ENCODE data around the gene MRPL27.

The MRPL27 gene

DNA sequence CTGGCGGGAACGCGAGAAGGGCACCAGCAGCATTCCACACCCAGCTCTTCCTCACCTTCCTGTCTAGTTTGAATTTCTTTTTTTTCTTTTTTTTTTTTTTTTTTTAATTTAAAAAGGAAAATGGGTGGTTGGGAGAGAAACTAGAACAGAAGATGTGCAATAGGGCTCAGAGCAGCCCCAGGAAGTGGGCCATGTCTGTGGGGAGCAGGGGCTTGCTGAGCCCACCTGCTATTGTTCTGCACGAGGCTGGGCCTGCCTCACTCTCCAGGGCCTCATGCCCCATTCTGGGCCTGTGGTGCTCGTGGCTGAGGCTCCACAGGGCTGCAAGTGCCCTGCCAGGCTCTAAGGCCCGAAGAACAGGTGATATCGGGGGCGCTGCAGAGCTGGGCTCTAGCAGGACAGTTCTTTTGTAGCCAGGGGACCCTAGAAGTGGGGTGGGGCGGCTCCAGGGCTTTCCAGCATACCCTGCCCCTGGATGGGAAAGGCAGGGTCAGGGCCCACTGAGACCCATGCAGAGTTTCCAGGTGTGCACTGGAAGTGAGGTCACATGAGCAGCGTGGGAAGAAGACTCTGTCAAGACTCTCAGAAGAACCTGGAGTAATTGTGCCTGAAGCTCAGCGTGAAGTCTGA, 12.4 kb downstream of the MRPL27 start:
- DNase-seq (ENCODE audit: low read depth in 2 of 2): no peak

DNA sequence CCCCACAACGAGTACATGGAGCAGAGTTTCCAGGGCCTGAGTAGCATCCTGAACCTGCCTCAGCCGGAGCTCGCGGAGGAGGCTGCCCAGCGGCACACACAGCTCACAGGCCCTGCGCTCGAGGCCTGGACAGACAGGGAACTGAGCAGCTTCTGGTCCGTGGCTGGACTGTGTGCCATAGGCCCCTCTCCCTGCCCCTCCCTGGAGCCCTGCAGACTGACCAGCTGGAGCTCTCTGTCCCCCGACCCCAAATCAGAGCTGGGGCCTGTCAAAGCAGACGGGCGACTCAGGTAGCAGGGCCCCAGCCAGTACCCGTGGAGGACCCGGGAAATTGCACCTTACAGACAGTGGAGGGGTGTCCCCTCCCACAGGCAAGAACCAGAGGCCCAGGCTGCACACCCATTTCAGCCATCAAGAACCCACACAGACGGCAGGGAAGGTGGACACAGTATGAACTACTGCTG, 13.0 kb downstream of the MRPL27 start:
- DNase-seq (ENCODE audit: low read depth in 2 of 2): no peak

DNA sequence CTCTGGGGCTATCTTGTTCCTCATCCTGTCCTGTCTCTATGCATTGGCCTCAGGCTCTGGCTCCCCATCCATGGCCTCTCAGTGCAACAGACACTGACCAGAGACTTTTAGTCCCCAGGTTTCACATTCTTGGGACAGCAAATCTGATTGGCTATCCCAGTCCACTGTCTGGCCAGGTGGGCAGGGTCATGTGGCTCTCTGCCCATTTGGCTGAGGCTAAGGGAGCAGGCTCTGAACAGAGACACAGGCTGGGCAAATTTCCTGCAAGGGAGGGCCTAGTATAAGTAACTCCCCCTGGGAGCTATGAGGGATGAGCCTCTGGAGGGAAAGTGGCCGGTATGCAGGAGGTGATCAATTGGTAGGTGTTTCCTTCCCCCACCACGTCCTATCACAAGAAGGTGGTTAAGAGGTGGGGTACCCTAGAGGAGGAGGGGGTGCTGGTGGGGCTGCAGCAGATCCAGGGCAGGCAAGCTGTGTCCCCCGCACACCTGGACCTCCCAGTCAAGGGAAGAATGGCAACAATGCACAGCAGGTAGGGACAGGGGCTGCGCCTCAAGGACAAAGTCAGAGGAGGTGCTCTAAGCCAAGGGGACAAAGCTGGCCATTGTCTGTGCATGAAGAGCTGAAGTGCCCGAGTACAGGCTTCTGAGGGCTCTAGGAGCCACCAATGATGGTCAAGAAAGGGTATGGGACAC, 13.8 kb downstream of the MRPL27 start:
- DNase-seq (ENCODE audit: low read depth in 2 of 2): no peak

DNA sequence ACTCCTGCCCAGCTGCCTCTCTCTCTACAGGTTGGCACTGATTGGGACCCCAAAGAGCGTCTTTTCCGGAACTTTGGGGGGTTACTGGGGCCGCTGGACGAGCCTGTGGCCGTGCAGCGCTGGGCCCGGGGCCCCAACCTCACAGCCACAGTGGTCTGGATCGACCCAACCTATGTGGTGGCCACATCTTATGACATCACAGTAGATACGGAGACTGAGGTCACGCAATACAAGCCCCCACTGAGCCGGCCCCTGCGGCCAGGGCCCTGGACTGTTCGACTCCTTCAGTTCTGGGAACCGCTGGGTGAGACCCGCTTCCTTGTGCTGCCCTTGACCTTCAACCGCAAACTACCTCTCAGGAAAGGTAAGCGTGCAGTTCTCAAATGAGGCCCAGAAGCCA, 14.8 kb downstream of the MRPL27 start:
- DNase-seq (ENCODE audit: low read depth in 2 of 2): no peak

DNA sequence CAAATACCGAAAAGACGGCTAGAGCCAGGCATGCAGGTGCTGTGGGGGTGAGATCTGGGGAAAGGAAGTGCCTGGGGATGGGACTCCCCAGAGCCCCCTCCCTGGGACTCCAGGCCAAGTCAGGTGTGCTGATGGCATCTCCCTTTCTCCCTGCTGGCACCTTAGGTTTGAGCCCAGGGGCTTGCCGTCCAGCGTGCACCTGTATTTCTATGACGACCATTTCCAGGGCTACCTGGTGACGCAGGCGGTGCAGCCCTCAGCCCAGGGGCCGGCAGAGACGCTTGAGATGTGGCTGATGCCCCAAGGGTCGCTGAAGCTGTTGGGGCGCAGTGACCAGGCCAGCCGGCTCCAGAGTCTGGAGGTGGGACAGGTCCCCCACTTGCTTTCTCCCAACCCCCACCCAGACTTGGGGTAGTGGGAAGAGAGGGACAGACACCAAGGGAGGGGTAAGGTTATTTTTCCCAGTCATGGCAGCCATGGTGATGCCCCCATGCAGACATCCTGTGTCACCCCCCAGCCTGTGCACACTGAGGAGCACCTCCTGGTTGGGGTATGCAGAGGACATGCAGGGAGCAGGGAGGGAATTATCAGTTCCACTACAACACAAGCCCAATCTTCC, 16.0 kb downstream of the MRPL27 start:
- DNase-seq (ENCODE audit: low read depth in 2 of 2): no peak

DNA sequence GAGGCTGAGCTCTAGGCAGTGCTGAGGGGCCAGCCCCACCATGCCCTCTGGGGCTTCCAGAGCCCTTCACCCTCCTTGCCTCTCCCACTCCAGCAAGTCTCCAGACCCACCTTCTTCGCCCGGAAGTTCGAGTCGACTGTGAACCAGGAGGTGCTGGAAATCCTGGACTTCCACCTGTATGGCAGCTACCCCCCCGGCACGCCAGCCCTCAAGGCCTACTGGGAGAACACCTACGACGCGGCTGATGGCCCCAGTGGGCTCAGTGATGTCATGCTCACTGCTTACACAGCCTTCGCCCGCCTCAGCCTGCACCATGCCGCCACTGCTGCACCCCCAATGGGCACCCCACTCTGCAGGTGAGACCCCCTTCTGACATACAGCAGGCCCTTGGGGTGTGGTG, 16.6 kb downstream of the MRPL27 start:
- no peak for DNase-seq (ENCODE audit: low read depth in 2 of 2)

DNA sequence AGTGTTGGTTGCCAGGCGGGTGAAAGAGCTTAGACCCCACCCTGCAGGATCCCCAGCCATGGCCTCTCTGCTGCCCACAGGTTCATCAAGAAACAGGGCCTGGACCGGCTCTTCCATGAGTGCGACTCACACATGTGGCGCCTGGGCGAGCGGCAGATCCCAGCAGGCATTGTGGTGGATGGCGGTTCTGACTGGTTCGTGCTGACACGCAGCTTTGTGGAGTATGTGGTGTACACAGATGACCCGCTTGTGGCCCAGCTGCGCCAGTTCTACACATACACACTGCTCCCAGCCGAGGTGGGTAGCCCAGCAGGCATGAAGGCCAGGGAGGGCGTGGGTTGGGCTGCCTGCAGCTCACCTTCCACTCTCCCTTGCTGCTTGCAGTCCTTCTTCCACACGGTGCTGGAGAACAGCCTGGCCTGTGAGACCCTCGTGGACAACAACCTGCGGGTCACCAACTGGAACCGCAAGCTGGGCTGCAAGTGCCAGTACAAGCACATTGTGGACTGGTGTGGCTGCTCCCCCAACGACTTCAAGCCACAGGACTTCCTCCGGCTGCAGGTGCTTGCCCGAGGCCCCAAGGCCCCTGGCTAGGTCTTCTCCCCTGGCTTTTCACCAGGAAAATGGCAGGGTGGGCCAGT, 17.2 kb downstream of the MRPL27 start:
- DNase-seq (ENCODE audit: low read depth in 2 of 2): no peak

DNA sequence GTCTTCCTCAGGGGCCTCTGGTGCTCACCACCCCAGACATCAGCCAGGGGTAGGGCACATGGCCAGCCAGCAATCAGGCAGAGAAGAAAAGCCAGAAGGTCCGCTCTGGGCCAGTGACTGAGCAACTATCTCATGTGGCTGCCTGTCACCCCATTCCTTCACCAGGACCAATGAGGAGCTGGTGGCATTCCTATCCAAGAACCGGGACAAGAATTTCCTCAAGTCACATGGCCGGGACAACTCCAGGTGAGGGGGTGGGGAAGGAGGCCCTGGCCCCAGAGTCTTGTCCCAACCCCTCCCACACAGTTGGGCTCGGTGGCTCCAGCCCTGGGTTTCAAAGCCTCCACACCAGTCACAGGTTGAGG, 17.7 kb downstream of the MRPL27 start:
- no peak for DNase-seq (ENCODE audit: low read depth in 2 of 2)

DNA sequence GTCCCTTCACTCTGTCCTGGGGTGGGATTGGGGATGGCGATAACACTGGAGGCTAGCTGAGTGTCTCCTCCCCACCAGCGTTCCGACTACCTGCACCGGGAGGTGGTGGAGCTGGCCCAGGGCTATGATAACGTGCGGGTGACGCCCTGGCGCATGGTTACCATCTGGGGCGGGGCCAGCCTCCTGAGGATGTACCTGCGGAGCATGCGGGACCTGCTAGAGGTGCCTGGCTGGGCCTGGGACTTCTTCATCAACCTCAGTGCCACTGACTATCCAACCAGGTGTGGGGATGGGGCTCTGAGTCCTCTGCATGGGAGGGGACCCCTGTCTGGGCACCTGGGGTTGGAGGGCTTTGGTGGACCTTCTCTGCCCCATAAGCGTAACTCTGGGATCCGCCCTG, 18.2 kb downstream of the MRPL27 start:
- DNase-seq (ENCODE audit: low read depth in 2 of 2): no peak

DNA sequence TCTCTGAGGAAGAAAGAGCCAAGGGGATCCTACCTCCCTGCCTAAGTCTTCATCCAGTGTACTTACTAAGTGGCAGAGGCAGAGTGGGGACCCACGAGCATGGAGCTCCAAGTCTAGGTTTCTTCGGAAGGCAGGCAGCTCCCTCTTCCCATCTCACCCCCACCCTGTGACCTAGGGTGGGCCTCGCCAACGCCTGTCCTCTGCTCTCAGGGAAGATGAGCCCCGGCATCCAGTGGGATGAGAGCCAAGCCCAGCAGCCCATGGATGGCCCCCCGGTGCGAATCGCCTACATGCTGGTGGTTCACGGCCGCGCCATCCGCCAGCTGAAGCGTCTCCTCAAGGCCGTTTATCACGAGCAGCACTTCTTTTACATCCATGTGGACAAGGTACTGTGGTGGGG, 18.8 kb downstream of the MRPL27 start:
- DNase-seq (ENCODE audit: low read depth in 2 of 2): no peak

DNA sequence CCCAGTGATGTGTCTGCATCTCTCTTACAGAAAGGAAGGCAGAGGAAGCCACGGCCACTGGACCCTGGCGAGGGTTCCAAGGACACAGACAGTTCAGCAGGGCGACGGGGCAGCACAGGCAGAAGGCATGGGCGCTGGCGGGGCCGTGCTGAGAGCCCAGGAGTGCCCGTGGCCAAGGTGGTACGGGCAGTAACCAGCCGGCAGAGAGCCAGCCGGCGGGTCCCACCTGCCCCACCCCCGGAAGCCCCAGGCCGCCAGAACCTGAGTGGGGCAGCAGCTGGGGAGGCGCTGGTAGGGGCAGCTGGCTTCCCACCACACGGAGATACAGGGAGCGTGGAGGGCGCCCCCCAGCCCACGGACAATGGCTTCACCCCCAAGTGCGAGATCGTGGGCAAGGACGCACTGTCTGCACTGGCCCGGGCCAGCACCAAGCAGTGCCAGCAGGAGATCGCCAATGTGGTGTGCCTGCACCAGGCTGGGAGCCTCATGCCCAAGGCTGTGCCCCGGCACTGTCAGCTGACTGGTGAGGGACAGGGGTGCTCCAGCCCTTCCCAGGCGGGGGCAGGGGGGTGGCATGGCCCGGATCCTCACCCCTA, 19.3 kb downstream of the MRPL27 start:
- no peak for DNase-seq (ENCODE audit: low read depth in 2 of 2)

DNA sequence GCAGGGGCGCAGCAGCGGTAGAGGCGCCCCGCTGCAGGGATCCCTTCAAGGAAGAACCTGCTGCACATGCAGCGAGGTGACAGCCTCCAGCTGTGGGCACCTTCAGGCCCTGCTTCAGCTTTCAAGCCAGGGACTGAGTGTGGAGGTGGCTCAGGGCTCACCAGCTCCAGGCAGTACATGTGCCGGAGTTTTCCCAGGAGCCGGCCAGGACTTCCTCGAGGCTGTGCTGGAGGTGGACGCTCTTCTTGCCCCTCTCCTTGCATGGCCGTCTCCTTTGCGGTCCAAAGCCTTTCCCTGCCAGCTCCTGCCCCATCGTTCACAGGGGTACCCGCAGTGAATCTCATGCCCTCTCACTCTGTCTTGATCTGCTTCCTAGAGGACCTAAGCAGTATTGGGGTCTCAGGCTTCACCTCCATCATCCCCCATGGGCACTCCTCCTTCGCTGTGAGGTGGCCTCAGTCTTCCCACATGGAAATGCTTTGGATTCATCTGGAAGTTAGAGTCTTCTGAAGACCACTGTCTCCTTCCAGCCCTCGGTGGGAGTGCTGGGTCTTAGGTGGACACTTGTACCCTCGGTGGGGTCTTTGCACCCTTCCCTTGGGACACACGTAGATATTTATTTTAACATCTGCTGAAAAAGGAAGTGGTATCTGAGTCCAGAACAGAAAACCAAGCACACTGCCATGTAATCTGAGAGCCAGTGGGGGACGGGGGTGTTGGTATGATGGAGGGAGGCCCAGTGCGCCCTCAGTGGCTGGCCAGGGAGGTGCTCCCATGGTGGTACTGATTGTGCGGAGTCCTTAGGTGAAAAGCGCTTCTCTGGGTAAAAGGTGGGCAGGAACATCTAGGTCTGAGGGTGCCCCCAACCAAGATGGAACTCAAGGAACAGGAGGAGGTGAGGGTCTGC, 20.0 kb downstream of the MRPL27 start:
- DNase-seq (ENCODE audit: low read depth in 2 of 2): no peak

DNA sequence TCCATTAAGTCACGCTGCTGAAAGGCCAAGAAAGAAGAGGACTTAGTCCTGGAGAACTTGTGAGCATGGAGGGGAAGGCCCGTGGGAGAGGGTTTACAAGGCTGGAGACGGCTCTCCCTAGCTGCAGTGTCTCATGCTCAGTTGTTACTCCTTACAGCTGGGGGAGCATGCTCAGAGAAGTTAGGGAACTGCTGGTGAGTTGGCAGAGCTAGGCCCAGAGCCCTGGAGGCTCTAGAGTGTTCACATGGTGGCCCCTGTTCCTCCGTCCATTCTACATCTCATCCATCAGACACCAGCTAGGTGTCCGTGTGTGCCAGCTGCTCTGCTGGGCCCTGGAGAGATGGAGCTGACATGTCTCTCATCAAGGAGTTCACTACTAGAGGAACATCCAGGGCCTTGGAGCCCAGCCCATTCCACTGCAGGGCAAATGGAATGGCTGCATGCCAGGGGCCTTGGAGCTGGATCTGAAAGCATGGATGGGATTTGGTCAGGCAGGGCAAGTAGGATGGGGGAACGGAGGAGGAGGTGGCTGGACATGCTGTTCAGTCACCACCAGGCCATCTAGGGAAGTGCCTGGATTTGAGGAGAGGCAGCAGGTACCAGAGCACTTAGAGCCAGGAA, 20.8 kb downstream of the MRPL27 start:
- no peak for DNase-seq (ENCODE audit: low read depth in 2 of 2)

DNA sequence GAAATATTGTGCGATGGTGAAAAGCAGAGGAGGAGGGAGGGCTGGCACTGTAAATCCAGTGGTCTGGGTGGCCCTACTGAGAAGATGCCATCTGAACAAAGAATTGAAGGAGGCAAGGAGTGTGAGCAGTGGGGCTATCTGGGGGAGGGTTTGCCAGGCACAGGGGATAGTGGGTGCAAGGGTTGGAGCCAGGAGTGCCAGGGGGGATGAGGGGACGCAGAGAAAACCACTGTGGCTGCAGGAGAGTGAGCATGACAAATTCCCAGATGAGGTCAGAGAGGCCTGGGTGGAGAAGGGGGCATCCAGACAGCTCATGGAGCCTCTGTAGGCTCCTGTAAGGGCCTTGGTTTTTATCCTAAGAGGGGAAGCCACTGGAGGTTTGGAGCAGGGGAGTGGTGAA, 22.3 kb downstream of the MRPL27 start:
- no peak for DNase-seq (ENCODE audit: low read depth in 2 of 2)

DNA sequence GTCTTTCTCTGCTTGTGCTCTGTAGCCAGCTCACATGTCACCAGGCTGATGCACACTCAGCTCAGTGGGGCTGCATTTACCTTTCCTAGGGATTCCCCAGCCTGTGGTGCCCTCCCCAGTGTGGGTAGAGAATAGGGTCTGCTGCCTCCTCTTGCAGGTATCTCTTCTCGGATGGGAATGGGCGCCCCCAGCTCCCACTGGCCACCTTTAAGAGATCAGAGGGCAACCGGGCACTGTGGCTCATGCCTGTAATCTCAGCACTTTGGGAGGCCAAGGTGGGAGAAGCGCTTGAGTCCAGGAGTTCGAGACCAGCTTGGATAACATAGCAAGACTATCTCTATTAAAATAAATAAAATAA, 23.8 kb downstream of the MRPL27 start:
- no peak for DNase-seq (ENCODE audit: low read depth in 2 of 2)

DNA sequence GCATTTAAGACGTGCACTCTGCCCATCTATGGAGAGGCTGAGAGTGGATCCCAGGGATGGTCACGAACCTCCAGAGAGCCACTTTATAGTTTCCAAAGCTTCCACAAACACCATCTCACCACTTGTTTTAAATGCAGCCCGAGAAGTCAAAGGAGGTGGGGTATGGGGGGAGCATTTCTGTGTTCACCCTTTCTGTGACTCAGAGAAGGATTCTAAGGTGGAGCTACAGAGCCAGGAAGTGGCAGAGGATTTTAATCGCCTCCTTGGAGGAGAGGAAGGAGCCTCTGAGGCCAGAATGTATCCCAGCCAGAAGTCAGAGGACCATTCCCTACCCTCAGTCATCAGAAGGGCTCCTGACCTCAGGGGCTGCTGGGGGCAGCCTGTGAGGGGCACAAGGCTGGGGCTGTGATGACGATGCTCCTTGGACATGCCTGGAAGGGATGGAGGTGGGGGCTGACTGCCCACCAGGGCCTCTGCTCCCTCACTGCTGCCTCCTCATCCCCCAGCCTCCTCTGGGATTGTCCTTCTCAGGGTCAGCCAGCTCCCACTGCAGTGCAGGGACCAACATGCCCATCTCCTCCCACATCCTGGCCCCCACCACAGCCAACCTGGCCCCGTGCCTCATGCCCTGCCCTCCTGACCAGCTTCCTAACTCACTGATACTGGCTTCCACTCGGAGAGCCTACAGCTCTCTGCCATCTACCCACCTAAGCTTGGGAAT, 24.3 kb downstream of the MRPL27 start:
- no peak for DNase-seq (ENCODE audit: low read depth in 2 of 2)

DNA sequence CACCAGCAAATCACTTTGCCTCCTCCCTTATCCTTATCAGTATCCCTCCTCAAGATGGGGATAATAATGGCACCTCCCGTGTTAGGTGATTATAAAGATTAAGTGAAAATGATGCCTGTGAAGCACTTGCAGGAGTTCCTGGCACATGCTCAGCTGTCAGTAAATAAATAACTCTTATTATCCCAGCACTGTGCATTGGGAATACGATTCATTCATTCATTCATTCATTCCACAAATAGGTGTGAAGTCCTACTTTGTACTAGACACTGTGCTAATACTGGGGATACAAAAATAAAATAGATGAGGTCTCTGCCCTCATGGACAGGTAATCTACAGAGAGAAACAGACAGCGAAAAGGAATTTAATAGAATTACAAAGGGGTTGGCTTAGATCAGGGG, 25.1 kb downstream of the MRPL27 start:
- DNase-seq (ENCODE audit: low read depth in 2 of 2): no peak

DNA sequence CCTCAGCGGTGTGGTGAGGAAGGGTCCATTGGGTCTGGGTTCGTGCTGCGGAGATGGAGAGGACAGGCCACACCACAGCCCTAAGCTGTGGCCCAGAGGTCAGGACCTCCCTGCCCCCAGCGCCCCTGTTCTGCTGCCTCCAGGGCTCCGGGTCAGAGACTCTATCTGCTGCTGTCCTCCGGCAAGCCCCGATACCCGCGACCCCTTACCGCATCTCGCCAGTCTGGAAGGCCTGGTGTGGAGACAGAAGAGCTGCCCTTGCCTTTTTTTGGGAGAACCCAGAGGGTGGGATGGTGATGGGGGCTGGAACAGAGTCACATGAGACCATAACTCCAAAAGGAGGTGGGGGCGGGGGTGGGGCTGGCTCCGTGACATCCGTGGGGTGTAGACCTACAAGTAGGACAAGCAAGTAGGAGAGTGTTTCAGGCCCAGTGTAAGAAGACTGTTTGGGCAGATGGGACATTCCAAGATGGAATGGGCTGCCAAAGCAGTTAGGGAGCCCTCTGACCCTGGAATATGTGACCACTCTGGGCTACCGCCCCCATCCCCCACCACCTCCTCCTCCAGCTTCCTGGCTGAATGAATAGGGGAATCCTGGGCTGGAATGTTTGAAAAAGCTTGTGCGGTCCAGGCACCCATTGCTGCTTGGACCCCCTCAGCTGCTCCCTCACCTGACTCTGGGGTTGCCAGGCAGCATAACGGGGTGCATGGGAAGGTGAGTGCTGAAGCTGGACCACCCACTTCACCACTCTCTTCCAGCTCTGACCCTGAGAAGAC, 25.7 kb downstream of the MRPL27 start:
- DNase-seq (ENCODE audit: low read depth in 2 of 2): no peak

DNA sequence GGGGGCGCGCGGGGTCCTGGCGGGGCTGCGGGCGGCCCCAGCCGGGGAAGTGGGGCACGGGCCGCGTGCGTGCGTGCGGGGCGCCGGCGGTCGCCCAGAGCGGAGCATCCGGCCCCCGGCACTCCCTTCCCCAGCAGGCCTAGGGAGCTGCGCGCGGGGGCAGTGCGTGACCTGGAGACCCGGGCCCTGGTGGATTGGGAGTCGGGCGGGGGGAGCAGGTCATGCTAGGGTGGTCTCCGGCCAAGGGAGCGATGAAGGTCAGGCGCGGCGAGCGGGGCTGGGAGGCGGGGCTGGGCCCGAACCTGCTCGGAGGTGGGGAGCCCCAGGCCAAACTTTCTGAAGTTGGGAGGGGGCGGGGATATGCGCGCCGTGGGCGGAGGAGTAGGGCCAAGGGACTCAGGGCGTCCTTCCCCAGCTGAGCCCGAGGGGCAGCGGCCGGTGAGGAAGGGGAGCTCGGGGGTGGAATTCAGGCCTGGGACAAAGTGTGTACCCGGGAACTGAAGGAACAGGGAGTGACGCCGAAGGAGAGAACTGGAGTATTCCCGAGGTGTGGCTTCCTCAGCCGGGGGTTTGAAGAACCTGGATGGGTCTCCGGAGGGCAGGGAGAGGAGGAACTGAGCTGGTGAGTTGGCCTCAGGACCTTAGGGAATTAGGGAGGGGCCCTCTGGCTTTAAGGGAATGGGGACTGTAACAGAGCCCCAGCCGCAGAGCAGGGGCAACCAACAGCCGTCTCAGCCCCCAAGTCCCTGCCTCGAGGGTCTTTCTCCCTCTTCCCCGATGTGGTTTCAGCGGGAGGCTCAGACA, 26.5 kb downstream of the MRPL27 start:
- peak; percentile 40 to 50 for DNase-seq (ENCODE audit: low read depth in 2 of 2)
